Testis (tissue), 3 donors: Measurements from ENCODE around the gene BRD4. TPM values are rescaled to one million over a fixed set of nuclear protein-coding genes. Genes with fewer than 3 reads are reported as not detected.

Experiments used
- DNase-seq: peaks from one replicate; pipeline ENCODE4 v3.0.0-alpha.2; 2019
- H3K27ac ChIP-seq, 2 donors: fragments of 200-600 bp; sonication (generic); one replicate each; pipeline ENCODE4 v1.5.1; 2019
- H3K27me3 ChIP-seq: fragments of 200-600 bp; sonication (generic); one replicate; pipeline ENCODE4 v1.5.1; 2019
- H3K36me3 ChIP-seq: fragments of 200-600 bp; sonication (generic); one replicate; pipeline ENCODE4 v1.5.1; 2017; ENCODE audit warnings: low read depth; ENCODE audit errors: missing control alignments
- H3K4me1 ChIP-seq: fragments of 200-600 bp; sonication (generic); one replicate; pipeline ENCODE4 v1.5.1; 2019
- H3K4me3 ChIP-seq, 2 donors: fragments of 200-600 bp; sonication (generic); one replicate each; pipeline ENCODE4 v1.5.1; 2017 to 2019
- H3K9me3 ChIP-seq: fragments of 200-600 bp; sonication (generic); one replicate; pipeline ENCODE4 v1.5.1; 2017
- CTCF ChIP-seq, 3 experiments: fragments of 450-650 bp in 2 of 3; fragments of 200-600 bp in 1 of 3; sonication (generic) in 1 of 3; IDR thresholded peaks; one replicate each; pipeline ENCODE4 v1.5.1; 2016 to 2019; ENCODE audit warnings: antibody characterized with exemption in 3 of 3, mild to moderate bottlenecking in 2 of 3, moderate library complexity in 1 of 3
- POLR2A ChIP-seq: fragments of 450-650 bp; IDR thresholded peaks from one replicate; pipeline ENCODE4 v1.6.1; 2017; ENCODE audit warnings: antibody characterized with exemption, mild to moderate bottlenecking, moderate library complexity
- WGBS, 2 donors: methylation state at CpG; one replicate each; pipeline ENCODE4 v1.1.5; 2018; 5-methylcytosine and 5-hydroxymethylcytosine counted together
- intact Hi-C: fragments of 100-400 bp; cut with DNase I; formaldehyde crosslinking; loops from one replicate; pipeline ENCODE4 v1.15.1; 2023; ENCODE audit warnings: low total_unique reads
- polyA plus RNA-seq: library from polyadenylated mRNA; stranded (reverse); fragments of 350-450 nt; fragmentation: Illumina TruSeq; extraction: RNeasy Lipid Tissue Mini Kit (QIAGEN cat#74804); gene quantifications from one replicate; pipeline ENCODE4 v1.2.3, GENCODE V29; 2014; ENCODE audit warnings: low read depth, low replicate concordance; ENCODE audit not compliant: insufficient read depth
- total RNA-seq, 2 donors: library from RNA; depleted of rRNA; stranded (reverse); fragments of >200 nt; gene quantifications; one replicate each; pipeline ENCODE4 v1.2.3, GENCODE V29; 2016

Gene BRD4
- total and polyA plus RNA-seq, 3 donors from 2014 or later: 59.2 to 109 (median 106) TPM

GRCh38 chr19:15318241-15318691 is 14.1 kb downstream of the BRD4 start:
- DNase-seq: no peak
- intact Hi-C loops: no loop called here
- H3K4me3 ChIP-seq: no peak overlapping the region
- H3K27ac ChIP-seq: no peak overlapping the region
- peaks cover 84% of the 10 kb centered on the region for H3K4me1 ChIP-seq
- no peaks in the 10 kb centered on the region for H3K9me3 ChIP-seq
- no peak for TF ChIP-seq CTCF (IDR thresholded peaks at IDR 0.05)
- no peak for TF ChIP-seq POLR2A
- no peaks in the 10 kb centered on the region for H3K36me3 ChIP-seq
- H3K27me3 ChIP-seq: no peaks in the 10 kb centered on the region
- WGBS, 2 donors: 41 to 71% methylated on average over 6 of the region's 6 CpGs

DNA sequence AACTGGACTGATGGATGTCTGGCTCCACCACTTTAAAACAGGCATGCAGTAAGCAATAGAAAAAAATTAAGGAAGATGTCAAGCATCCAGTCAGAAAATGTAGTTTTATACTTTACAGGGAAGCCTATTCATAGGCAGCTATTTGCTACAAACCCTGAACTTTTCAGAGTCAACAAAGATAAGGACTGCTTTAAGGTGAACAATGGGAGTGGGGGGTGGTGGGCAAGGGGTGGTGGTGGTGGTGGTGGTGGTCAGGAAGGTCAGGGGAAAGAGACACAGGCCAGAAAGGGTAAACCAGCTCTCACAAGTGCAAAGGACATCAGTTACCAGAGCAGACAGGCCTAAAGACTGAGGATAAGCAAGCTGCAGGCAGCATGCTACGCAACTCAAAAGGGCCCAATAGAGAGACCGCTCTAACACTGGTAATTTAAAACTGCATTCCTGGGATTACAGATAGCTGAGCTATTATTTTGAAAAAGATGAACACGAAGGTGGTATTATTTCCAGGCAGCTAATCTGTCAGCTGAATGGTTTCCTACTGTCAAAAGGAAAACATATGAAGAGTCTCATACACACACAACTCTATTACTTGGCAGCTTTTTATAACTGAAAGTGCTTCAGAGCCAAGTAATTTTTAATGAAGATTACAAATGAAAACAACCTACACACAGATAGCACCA is 14.8 kb downstream of the BRD4 start:
- Histone ChIP-seq H3K9me3 (no peaks in the 10 kb centered on the region), H3K27me3 (no peaks in the 10 kb centered on the region), H3K4me3 (no peak overlapping the region), H3K36me3 (no peaks in the 10 kb centered on the region), H3K4me1 (peaks cover 81% of the 10 kb centered on the region), H3K27ac (no peak overlapping the region)
- intact Hi-C loops: no loop called here
- 34 to 42% methylated on average over 3 of the region's 3 CpGs for WGBS, 2 donors
- no peak for DNase-seq
- no peak for TF ChIP-seq CTCF (IDR thresholded peaks at IDR 0.05)
- no peak for TF ChIP-seq POLR2A

GRCh38 chr19:15316498-15316897 is 15.8 kb downstream of the BRD4 start:
- no peak for DNase-seq
- H3K9me3 ChIP-seq: no peaks in the 10 kb centered on the region
- H3K4me1 ChIP-seq: peaks cover 73% of the 10 kb centered on the region
- no peaks in the 10 kb centered on the region for H3K36me3 ChIP-seq
- H3K27me3 ChIP-seq: no peaks in the 10 kb centered on the region
- WGBS, 2 donors: 71 to 80% methylated on average over 2 of the region's 2 CpGs
- TF ChIP-seq POLR2A (no peak), CTCF (IDR thresholded peaks at IDR 0.05) (no peak)
- no peak overlapping the region for H3K4me3 ChIP-seq
- no peak overlapping the region for H3K27ac ChIP-seq
- intact Hi-C loops: no loop called here

GRCh38 chr19:15315101-15315500 is 17.2 kb downstream of the BRD4 start:
- Histone ChIP-seq H3K4me3 (no peak overlapping the region), H3K9me3 (no peaks in the 10 kb centered on the region), H3K4me1 (peaks cover 59% of the 10 kb centered on the region), H3K27ac (no peak overlapping the region), H3K27me3 (no peaks in the 10 kb centered on the region), H3K36me3 (no peaks in the 10 kb centered on the region)
- DNase-seq: no peak
- intact Hi-C loops: no loop called here
- TF ChIP-seq CTCF (IDR thresholded peaks at IDR 0.05) (no peak), POLR2A (no peak)
- 74 to 83% methylated on average over 4 to 6 of the region's 6 CpGs for WGBS, 2 donors
